Heart left ventricle (tissue), 16 donors: ENCODE data around the gene TAS2R4. TPM values are rescaled to one million over a fixed set of nuclear protein-coding genes. Genes with fewer than 3 reads are reported as not detected.

ENCODE experiments used
- ATAC-seq, 4 donors: fragments of 200-7000 bp; cut with Tn5 transposase; one replicate each; pipeline ENCODE4 v1.9.1; 2020 to 2022; ENCODE audit warnings: moderate library complexity in 4 of 4, mild to moderate bottlenecking in 3 of 4, moderate number of reproducible peaks in 1 of 4
- DNase-seq, 5 donors: peaks; one replicate each; pipeline ENCODE4 v3.0.0-alpha.2; 2020
- H3K27ac ChIP-seq, 12 donors: fragments of 200-600 bp; sonication (generic) in 4 of 12; one replicate each; pipeline versions ENCODE4 v1.5.0 to v1.8.0; 2016 to 2022; ENCODE audit warnings: mild to moderate bottlenecking in 2 of 12
- H3K27me3 ChIP-seq, 9 donors: fragments of 200-600 bp; sonication (generic) in 2 of 9; one replicate each; pipeline versions ENCODE4 v1.5.1 to v1.8.0; 2016 to 2022; ENCODE audit warnings: mild to moderate bottlenecking in 3 of 9
- H3K36me3 ChIP-seq, 9 donors: fragments of 200-600 bp; sonication (generic) in 2 of 9; one replicate each; pipeline versions ENCODE4 v1.5.0 to v1.8.0; 2018 to 2022; ENCODE audit warnings: mild to moderate bottlenecking in 2 of 9
- H3K4me1 ChIP-seq, 12 donors: fragments of 200-600 bp; sonication (generic) in 4 of 12; one replicate each; pipeline versions ENCODE4 v1.5.0 to v1.8.0; 2016 to 2022; ENCODE audit warnings: mild to moderate bottlenecking in 3 of 12
- H3K4me3 ChIP-seq, 12 donors: fragments of 200-600 bp; sonication (generic) in 4 of 12; one replicate each; pipeline versions ENCODE4 v1.5.0 to v1.8.0; 2017 to 2022; ENCODE audit warnings: mild to moderate bottlenecking in 9 of 12, moderate library complexity in 4 of 12
- H3K9me3 ChIP-seq, 12 donors: fragments of 200-600 bp; sonication (generic) in 4 of 12; one replicate each; pipeline versions ENCODE4 v1.5.0 to v1.8.0; 2016 to 2022; ENCODE audit warnings: mild to moderate bottlenecking in 1 of 12
- POLR2A ChIP-seq, 2 donors: fragments of 450-650 bp; IDR thresholded peaks; one replicate each; pipeline ENCODE4 v1.6.1; 2017; ENCODE audit warnings: antibody characterized with exemption in 2 of 2, mild to moderate bottlenecking in 2 of 2, moderate library complexity in 2 of 2
- WGBS, 4 donors: extraction: QIAGEN DNeasy Blood & Tissue Kit in 2 of 4; methylation state at CpG; one replicate each; pipeline versions ENCODE4 v1.1.5 to v1.1.7; 2013 to 2018; 5-methylcytosine and 5-hydroxymethylcytosine counted together
- intact Hi-C, 10 donors: fragments of 100-400 bp; cut with DNase I; formaldehyde crosslinking; loops; one replicate each; pipeline versions ENCODE4 v1.11.1 to v1.14.2; 2022
- polyA plus RNA-seq, 2 donors: library from polyadenylated mRNA; stranded (reverse); fragments of 200-250 nt; gene quantifications; one replicate each; pipeline ENCODE4 v1.2.3, GENCODE V29; 2013
- total RNA-seq, 9 donors: library from RNA; depleted of rRNA in 2 of 9; stranded (reverse); fragments of >200 nt in 2 of 9; fragmentation: NEBNext Ultra II Directional in 3 of 9; extraction: Animal tissue kit (Norgen Biotek cat#: 25700) in 3 of 9; gene quantifications; one replicate each; pipeline versions ENCODE4 v1.1.0 to v1.2.4, GENCODE V29; 2016 to 2023
- TF ChIP-seq, protein P1 (sequence below), 12 donors: fragments of 200-600 bp; sonication (generic) in 4 of 12; IDR thresholded peaks; one replicate each; pipeline versions ENCODE4 v1.5.0 to v1.8.0; 2018 to 2022; ENCODE audit warnings: antibody characterized with exemption in 12 of 12, mild to moderate bottlenecking in 5 of 12
- donor health status: ischemic (EF 13 %, LVEDD 7.1; RV severe dilation, severe dysfunction).
- donor health status: healthy with polysubstance abuse.
- donor health status: DM: no; HTN: yes; CAD: no.
- donor health status: DM: no; HTN: no; CAD: no.
- donor health status: ischemic (EF 25% LVEDD 6.9; RV normal size, moderate dysfunction).
- donor health status: ischemic (EF 25% LVEDD 5.7; RV mildly dilated, moderate dysfunction).
- donor health status: healthy.
- donor health status: DM: yes; HTN: yes; CAD: no.
- donor health status: ischemic (EF 35%, LVEDD 5.7; RV mildly dilated, moderate dysfunction).
- donor health status: nonischemic (EF 11% LVEDD 7.7; RV severe dilation, severe dysfunction).
- donor health status: DM: yes; HTN: yes; CAD: no.
- donor health status: PGD.
- donor health status: ischemic (EF 29% LVEDD 5.4; RV normal size, mild dysfunction).
- donor health status: nonischemic (EF 23%, LVEDD 6.1; RV moderate dilation, normal function).

Gene TAS2R4
- total and polyA plus RNA-seq, 11 donors = 0.07 to 0.67 (median 0.17) TPM; not detected in 2

DNA sequence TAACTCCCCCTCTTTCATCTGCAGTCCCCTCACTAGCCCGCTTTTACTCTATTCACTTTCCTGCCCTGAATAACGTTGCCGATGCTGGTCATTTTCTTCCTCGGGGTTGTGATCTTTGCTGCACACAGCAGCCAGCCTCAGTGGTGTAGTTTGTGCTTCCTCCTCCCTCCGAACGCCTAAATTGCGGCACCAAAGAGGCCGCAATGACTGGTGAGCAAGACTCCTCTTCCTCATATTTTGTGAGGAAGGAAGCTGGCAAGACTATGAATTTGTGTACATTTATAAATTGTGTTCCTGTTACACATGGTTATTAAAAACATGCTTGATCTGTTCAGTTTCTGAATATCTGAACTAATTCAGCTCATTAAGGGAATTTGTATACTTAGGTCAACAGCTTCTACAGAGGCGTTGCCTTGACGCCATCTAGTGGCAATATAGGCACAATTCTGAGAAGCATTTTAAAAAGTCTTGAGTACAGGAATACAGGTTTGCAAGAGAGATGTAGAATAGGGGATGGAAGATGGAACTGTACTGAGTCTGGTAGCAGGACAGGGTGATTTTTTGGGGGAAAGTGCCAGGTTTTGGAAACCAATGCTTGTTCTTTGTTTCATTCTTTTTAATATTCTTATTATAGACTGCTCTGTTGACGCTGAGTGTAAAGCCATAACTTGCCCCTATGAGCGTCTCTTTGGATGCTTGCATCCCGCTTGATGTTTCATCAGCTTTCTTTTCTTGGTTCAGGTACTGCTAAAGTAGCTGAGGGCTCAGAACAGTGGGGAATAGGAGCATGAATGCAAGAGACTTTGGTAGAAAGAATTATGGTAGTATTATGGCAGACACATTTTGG is 9.5 kb downstream of the TAS2R4 start:
- intact Hi-C loops = loop anchor here in 3 of 10 donors (5.0 kb wide), 2 partner anchors 129 to 134 kb away; no protein-coding TSS in a partner anchor
- DNase-seq (no peak), ATAC-seq (peak in 2 of 4 donors; percentile 10 to 39)
- H3K9me3 ChIP-seq = no peaks in the 10 kb centered on the region
- no peaks in the 10 kb centered on the region for H3K27me3 ChIP-seq
- WGBS, 4 donors = 70 to 79% (median 72%) methylated on average over 13 of the region's 13 CpGs
- H3K4me1 ChIP-seq = peaks cover 0 to 3% (median 0%) of the 10 kb centered on the region in 12 donors
- no peak overlapping the region for H3K4me3 ChIP-seq
- TF ChIP-seq, protein P1, sequence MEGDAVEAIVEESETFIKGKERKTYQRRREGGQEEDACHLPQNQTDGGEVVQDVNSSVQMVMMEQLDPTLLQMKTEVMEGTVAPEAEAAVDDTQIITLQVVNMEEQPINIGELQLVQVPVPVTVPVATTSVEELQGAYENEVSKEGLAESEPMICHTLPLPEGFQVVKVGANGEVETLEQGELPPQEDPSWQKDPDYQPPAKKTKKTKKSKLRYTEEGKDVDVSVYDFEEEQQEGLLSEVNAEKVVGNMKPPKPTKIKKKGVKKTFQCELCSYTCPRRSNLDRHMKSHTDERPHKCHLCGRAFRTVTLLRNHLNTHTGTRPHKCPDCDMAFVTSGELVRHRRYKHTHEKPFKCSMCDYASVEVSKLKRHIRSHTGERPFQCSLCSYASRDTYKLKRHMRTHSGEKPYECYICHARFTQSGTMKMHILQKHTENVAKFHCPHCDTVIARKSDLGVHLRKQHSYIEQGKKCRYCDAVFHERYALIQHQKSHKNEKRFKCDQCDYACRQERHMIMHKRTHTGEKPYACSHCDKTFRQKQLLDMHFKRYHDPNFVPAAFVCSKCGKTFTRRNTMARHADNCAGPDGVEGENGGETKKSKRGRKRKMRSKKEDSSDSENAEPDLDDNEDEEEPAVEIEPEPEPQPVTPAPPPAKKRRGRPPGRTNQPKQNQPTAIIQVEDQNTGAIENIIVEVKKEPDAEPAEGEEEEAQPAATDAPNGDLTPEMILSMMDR (IDR thresholded peaks at IDR 0.05) = peak; percentile 55 to 78 (median 70)
- TF ChIP-seq POLR2A (IDR thresholded peaks at IDR 0.05) = no peak
- H3K36me3 ChIP-seq = peaks cover 0 to 16% (median 0%) of the 10 kb centered on the region in 9 donors
- H3K27ac ChIP-seq = no peak overlapping the region

DNA sequence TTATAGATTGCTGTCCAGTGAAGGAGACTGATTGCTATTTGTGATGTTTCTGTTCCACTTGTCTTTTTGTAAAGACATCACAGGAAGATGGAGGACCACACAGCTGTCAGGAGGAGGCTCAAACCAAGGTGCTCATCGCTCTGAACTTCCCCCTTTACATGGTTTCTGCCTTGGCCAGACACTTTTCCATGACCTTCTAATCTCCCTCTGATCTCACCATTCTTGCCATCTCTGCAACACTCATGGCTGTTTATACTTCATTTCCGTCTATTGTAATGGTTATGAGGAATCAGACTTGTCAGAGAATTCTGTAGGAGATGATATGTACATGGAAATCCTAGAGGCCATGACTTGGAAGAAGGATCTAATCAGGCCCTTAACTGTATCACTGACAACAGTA is 11.8 kb downstream of the TAS2R4 start:
- intact Hi-C loops = loop anchor here in 3 of 10 donors (5.0 kb wide), 2 partner anchors 131 to 136 kb away; no protein-coding TSS in a partner anchor
- Histone ChIP-seq H3K36me3 (peaks cover 0 to 18% (median 0%) of the 10 kb centered on the region in 9 donors), H3K4me3 (no peak overlapping the region), H3K27me3 (no peaks in the 10 kb centered on the region), H3K27ac (no peak overlapping the region), H3K4me1 (peaks cover 0 to 3% (median 0%) of the 10 kb centered on the region in 12 donors), H3K9me3 (no peaks in the 10 kb centered on the region)
- ATAC-seq (no peak), DNase-seq (no peak)
- TF ChIP-seq, protein P1 (IDR thresholded peaks at IDR 0.05) = no peak
- TF ChIP-seq POLR2A (IDR thresholded peaks at IDR 0.05) = no peak
- WGBS, 4 donors = 72 to 76% (median 75%) methylated on average over 2 of the region's 2 CpGs

DNA sequence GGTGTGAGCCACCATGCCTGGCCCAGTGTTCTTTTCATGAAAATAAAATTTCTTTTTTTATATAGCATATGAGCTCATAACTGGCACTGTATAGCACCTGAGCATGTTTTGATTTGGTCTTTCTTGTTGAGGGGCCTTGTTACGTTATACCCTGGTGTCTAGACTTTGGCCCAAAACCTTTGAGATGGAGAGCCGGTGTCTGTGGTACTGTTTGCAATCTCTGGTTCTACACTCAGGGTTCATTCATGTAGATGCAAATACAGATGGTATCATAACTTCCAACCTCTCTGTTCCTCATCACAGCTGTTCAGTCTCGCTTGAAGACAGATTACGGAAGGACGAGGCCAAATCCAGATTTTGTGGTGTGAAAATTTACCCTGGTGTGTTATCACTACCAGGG is 13.4 kb downstream of the TAS2R4 start, which contains the start of gene TAS2R5:
TAS2R5 (plus strand) TSS at position 301 of the 400 bp plus-strand sequence. CDS start 145 bp downstream, outside the sequence.
- intact Hi-C loops = loop anchor here in 3 of 10 donors (5.0 kb wide), 2 partner anchors 133 to 138 kb away; no protein-coding TSS in a partner anchor
- no peak for DNase-seq
- no peak for TF ChIP-seq POLR2A (IDR thresholded peaks at IDR 0.05)
- TF ChIP-seq, protein P1 (IDR thresholded peaks at IDR 0.05) = no peak
- H3K9me3 ChIP-seq = no peaks in the 10 kb centered on the region
- no peak within 1 kb of the TSS for H3K27ac ChIP-seq
- H3K27me3 ChIP-seq = no peaks in the 10 kb centered on the region
- WGBS, 4 donors = 74 to 95% (median 81%) methylated on average over 5 of the region's 5 CpGs
- H3K4me3 ChIP-seq = no peak within 1 kb of the TSS
- peaks cover 0 to 18% (median 0%) of the 10 kb centered on the region in 9 donors for H3K36me3 ChIP-seq
- no peak for ATAC-seq
- H3K4me1 ChIP-seq = peaks cover 0 to 3% (median 0%) of the 10 kb centered on the region in 12 donors

DNA sequence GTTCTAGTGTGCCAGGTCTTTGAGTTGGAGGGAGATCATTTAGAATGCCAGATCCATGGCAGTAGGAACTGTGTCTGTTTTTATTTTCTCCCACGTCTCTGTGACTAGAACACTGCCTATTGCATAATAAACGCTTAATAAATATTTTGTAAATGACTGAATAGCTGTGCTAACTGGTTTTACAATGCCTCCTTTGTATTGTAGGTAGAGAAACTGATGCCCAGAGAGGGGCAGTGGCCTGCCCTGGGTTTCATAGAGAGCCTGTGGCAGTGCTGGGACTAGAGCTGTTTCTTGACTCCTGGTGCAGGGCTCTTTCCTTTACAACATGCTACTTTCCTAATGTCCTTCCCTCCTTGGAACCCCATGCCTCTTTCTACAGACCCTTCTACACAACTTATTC is 16.1 kb downstream of the TAS2R4 start:
- TF ChIP-seq, protein P1 (IDR thresholded peaks at IDR 0.05) = no peak
- TF ChIP-seq POLR2A (IDR thresholded peaks at IDR 0.05) = no peak
- Histone ChIP-seq H3K36me3 (peaks cover 0 to 18% (median 0%) of the 10 kb centered on the region in 9 donors), H3K4me3 (no peak overlapping the region), H3K27ac (no peak overlapping the region), H3K27me3 (no peaks in the 10 kb centered on the region), H3K9me3 (no peaks in the 10 kb centered on the region), H3K4me1 (peaks cover 0 to 3% (median 0%) of the 10 kb centered on the region in 12 donors)
- intact Hi-C loops = no loop called here
- WGBS, 4 donors = 90 to 93% (median 92%) methylated on average over 2 of the region's 2 CpGs
- ATAC-seq (no peak), DNase-seq (no peak)
